Heart left ventricle (tissue), 16 donors: ENCODE measurements around the gene ZBTB20. TPM values are rescaled to one million over a fixed set of nuclear protein-coding genes. Genes with fewer than 3 reads are reported as not detected.

Experiments
- ATAC-seq, 4 donors: fragments of 200-7000 bp; cut with Tn5 transposase; one replicate each; pipeline ENCODE4 v1.9.1; 2020 to 2022; ENCODE audit warnings: moderate library complexity in 4 of 4, mild to moderate bottlenecking in 3 of 4, moderate number of reproducible peaks in 1 of 4
- DNase-seq, 5 donors: peaks; one replicate each; pipeline ENCODE4 v3.0.0-alpha.2; 2020
- H3K27ac ChIP-seq, 12 donors: fragments of 200-600 bp; sonication (generic) in 4 of 12; one replicate each; pipeline versions ENCODE4 v1.5.0 to v1.8.0; 2016 to 2022; ENCODE audit warnings: mild to moderate bottlenecking in 2 of 12
- H3K27me3 ChIP-seq, 9 donors: fragments of 200-600 bp; sonication (generic) in 2 of 9; one replicate each; pipeline versions ENCODE4 v1.5.1 to v1.8.0; 2016 to 2022; ENCODE audit warnings: mild to moderate bottlenecking in 3 of 9
- H3K36me3 ChIP-seq, 9 donors: fragments of 200-600 bp; sonication (generic) in 2 of 9; one replicate each; pipeline versions ENCODE4 v1.5.0 to v1.8.0; 2018 to 2022; ENCODE audit warnings: mild to moderate bottlenecking in 2 of 9
- H3K4me1 ChIP-seq, 12 donors: fragments of 200-600 bp; sonication (generic) in 4 of 12; one replicate each; pipeline versions ENCODE4 v1.5.0 to v1.8.0; 2016 to 2022; ENCODE audit warnings: mild to moderate bottlenecking in 3 of 12
- H3K4me3 ChIP-seq, 12 donors: fragments of 200-600 bp; sonication (generic) in 4 of 12; one replicate each; pipeline versions ENCODE4 v1.5.0 to v1.8.0; 2017 to 2022; ENCODE audit warnings: mild to moderate bottlenecking in 9 of 12, moderate library complexity in 4 of 12
- H3K9me3 ChIP-seq, 12 donors: fragments of 200-600 bp; sonication (generic) in 4 of 12; one replicate each; pipeline versions ENCODE4 v1.5.0 to v1.8.0; 2016 to 2022; ENCODE audit warnings: mild to moderate bottlenecking in 1 of 12
- POLR2A ChIP-seq, 2 donors: fragments of 450-650 bp; IDR thresholded peaks; one replicate each; pipeline ENCODE4 v1.6.1; 2017; ENCODE audit warnings: antibody characterized with exemption in 2 of 2, mild to moderate bottlenecking in 2 of 2, moderate library complexity in 2 of 2
- WGBS, 4 donors: extraction: QIAGEN DNeasy Blood & Tissue Kit in 2 of 4; methylation state at CpG; one replicate each; pipeline versions ENCODE4 v1.1.5 to v1.1.7; 2013 to 2018; 5-methylcytosine and 5-hydroxymethylcytosine counted together
- intact Hi-C, 10 donors: fragments of 100-400 bp; cut with DNase I; formaldehyde crosslinking; loops; one replicate each; pipeline versions ENCODE4 v1.11.1 to v1.14.2; 2022
- polyA plus RNA-seq, 2 donors: library from polyadenylated mRNA; stranded (reverse); fragments of 200-250 nt; gene quantifications; one replicate each; pipeline ENCODE4 v1.2.3, GENCODE V29; 2013
- total RNA-seq, 9 donors: library from RNA; depleted of rRNA in 2 of 9; stranded (reverse); fragments of >200 nt in 2 of 9; fragmentation: NEBNext Ultra II Directional in 3 of 9; extraction: Animal tissue kit (Norgen Biotek cat#: 25700) in 3 of 9; gene quantifications; one replicate each; pipeline versions ENCODE4 v1.1.0 to v1.2.4, GENCODE V29; 2016 to 2023
- TF ChIP-seq, protein P1 (sequence below), 12 donors: fragments of 200-600 bp; sonication (generic) in 4 of 12; IDR thresholded peaks; one replicate each; pipeline versions ENCODE4 v1.5.0 to v1.8.0; 2018 to 2022; ENCODE audit warnings: antibody characterized with exemption in 12 of 12, mild to moderate bottlenecking in 5 of 12
- donor health status: ischemic (EF 13 %, LVEDD 7.1; RV severe dilation, severe dysfunction).
- donor health status: healthy with polysubstance abuse.
- donor health status: DM: no; HTN: yes; CAD: no.
- donor health status: DM: no; HTN: no; CAD: no.
- donor health status: ischemic (EF 25% LVEDD 6.9; RV normal size, moderate dysfunction).
- donor health status: ischemic (EF 25% LVEDD 5.7; RV mildly dilated, moderate dysfunction).
- donor health status: healthy.
- donor health status: DM: yes; HTN: yes; CAD: no.
- donor health status: ischemic (EF 35%, LVEDD 5.7; RV mildly dilated, moderate dysfunction).
- donor health status: nonischemic (EF 11% LVEDD 7.7; RV severe dilation, severe dysfunction).
- donor health status: DM: yes; HTN: yes; CAD: no.
- donor health status: PGD.
- donor health status: ischemic (EF 29% LVEDD 5.4; RV normal size, mild dysfunction).
- donor health status: nonischemic (EF 23%, LVEDD 6.1; RV moderate dilation, normal function).

The ZBTB20 gene
- total and polyA plus RNA-seq, 11 donors = 6.2 to 109 (median 77.3) TPM

DNA sequence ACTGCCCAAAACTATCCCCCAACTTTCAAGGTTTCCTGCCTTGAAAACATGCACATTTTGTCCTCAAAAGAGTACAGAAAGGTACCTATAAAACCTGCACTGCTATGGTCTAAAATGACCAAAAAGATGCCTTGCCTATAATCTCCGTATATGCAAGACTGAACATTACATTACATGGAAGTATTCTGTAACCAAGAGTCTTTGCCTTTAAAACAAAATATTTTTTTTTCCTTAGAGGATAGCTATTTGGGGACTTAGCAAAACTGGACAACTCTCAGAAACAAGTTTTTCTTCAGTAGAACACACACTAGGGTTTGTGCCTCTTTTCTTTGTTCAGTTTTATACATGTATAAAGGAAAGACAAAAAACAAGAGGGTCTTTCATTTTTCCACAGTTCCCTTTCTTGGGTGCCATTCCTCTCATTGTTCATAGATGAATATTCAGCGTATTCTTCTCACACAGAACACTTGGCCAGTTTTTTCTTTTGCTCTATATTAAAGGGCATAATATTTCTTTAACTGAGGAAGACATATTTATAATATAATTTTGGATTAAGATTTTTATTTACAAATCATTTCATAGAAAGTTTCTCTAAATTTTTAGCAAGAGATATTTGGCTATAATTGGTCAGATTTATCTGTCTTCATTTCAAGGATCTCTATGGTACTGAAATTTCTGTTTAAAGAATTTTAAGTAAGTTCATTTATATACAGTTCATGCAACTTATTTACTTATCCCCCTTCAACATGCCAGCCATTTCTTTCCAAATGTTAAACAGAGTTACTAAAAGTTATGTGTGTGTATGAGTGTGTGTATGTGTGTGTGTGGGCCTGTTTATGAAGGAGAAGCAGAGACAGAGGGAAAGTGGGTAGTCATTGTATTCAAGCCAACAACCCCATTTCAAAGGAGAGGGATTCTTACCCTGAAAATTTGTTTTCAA is 142.6 kb downstream of the ZBTB20 start:
- WGBS, 4 donors = 83 to 92% (median 90%) methylated on average over 2 of the region's 2 CpGs
- H3K36me3 ChIP-seq = peaks cover 0 to 5% (median 0%) of the 10 kb centered on the region in 9 donors
- intact Hi-C loops = no loop called here
- no peak for ATAC-seq
- TF ChIP-seq, protein P1, sequence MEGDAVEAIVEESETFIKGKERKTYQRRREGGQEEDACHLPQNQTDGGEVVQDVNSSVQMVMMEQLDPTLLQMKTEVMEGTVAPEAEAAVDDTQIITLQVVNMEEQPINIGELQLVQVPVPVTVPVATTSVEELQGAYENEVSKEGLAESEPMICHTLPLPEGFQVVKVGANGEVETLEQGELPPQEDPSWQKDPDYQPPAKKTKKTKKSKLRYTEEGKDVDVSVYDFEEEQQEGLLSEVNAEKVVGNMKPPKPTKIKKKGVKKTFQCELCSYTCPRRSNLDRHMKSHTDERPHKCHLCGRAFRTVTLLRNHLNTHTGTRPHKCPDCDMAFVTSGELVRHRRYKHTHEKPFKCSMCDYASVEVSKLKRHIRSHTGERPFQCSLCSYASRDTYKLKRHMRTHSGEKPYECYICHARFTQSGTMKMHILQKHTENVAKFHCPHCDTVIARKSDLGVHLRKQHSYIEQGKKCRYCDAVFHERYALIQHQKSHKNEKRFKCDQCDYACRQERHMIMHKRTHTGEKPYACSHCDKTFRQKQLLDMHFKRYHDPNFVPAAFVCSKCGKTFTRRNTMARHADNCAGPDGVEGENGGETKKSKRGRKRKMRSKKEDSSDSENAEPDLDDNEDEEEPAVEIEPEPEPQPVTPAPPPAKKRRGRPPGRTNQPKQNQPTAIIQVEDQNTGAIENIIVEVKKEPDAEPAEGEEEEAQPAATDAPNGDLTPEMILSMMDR (IDR thresholded peaks at IDR 0.05) = no peak
- no peak for TF ChIP-seq POLR2A (IDR thresholded peaks at IDR 0.05)
- H3K9me3 ChIP-seq = peaks cover 0 to 34% (median 2%) of the 10 kb centered on the region in 12 donors
- H3K4me3 ChIP-seq = no peak overlapping the region
- no peak for DNase-seq
- H3K27me3 ChIP-seq = no peaks in the 10 kb centered on the region
- H3K27ac ChIP-seq = no peak overlapping the region
- no peaks in the 10 kb centered on the region for H3K4me1 ChIP-seq

DNA sequence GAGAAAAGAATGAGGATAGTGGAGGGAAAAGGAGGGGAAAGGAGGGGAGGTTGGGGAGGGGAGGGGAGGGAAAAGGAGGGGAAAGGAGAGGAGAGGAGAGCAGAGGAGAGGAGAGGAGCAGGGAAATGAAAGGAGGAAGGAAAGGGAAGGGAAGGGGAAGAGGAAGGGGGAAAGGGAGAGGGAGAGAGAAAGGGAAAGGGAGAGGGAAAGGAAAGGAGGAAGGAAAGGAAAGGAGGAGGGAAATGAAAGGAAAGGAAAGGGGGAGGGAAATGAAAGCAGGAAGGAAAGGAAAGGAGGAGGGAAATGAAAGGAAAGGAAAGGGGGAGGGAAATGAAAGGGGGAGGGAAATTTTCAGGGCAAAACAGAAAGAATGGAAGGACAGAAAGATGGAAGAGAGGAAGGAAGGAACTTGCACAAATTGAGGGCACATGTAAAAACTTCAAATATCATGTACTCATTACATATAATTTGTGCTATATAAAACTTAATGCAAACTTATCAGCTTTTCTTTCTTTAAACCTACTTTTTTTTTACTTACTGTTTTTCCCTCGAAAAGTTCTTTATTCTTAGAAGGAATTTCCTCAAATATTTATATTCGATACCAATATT is 148.0 kb downstream of the ZBTB20 start:
- intact Hi-C loops = no loop called here
- WGBS, 4 donors = 92 to 96% (median 95%) methylated on average over 2 of the region's 2 CpGs
- Histone ChIP-seq H3K4me1 (no peaks in the 10 kb centered on the region), H3K27me3 (no peaks in the 10 kb centered on the region), H3K27ac (no peak overlapping the region), H3K9me3 (peaks cover 0 to 29% (median 2%) of the 10 kb centered on the region in 12 donors), H3K36me3 (peaks cover 0 to 5% (median 0%) of the 10 kb centered on the region in 9 donors), H3K4me3 (no peak overlapping the region)
- ATAC-seq = no peak
- TF ChIP-seq, protein P1 (IDR thresholded peaks at IDR 0.05) = no peak
- no peak for TF ChIP-seq POLR2A (IDR thresholded peaks at IDR 0.05)
- DNase-seq = no peak

DNA sequence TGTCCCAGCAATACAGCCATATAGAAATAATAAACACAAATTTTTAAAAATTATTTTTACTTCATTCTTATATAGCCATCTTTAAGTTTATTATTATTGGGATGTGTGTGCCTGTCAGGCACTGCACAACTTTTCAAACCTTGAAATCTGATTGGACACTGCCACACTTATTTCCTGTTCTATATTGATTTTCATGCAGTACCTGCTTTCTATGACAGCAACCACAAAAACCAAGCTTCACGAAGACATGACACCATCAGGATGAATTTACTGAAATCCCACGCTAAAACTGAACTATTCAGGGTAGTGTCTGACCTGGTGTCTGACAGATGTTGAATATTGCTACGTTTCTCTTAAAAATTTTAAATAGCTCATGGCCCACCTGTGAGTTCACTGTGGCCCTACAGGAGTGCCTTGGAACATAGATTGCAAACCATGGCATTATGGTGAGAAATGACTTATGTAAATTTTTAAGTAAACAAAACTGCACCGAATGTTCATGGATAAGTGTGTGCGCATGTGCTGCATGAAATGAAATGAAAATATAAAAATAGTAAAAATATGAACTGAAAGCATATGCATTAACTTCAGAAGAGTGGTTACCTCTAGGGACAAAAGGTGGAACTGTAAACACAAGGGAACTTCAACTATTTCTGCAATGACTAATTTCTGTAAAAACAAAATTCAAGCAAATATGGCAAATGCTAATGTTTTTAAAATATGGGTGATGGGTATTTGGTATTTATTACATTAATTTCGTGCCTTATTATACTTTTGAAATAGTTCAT is 152.3 kb downstream of the ZBTB20 start:
- WGBS, 4 donors = 90 to 93% (median 92%) methylated on average over 6 of the region's 6 CpGs

More for the DNA sequence above, 152.3 kb downstream of the ZBTB20 start:
- Histone ChIP-seq H3K36me3 (no peaks in the 10 kb centered on the region), H3K9me3 (no peaks in the 10 kb centered on the region), H3K4me3 (no peak overlapping the region), H3K27ac (no peak overlapping the region), H3K27me3 (no peaks in the 10 kb centered on the region), H3K4me1 (no peaks in the 10 kb centered on the region)
- ATAC-seq (no peak), DNase-seq (no peak)
- no peak for TF ChIP-seq POLR2A (IDR thresholded peaks at IDR 0.05)
- TF ChIP-seq, protein P1 (IDR thresholded peaks at IDR 0.05) = no peak
- intact Hi-C loops = no loop called here
